RWPE2 (cell line): Measurements from ENCODE around the gene EP300.

Source experiments
- ATAC-seq: fragments of 200-7000 bp; cut with Tn5 transposase; 3 replicates; pipeline ENCODE4 v1.9.1; 2021; ENCODE audit warnings: low read depth
- DNase-seq: peaks from one replicate; pipeline ENCODE4 v3.0.0-alpha.2; 2020; ENCODE audit warnings: low spot score
- H3K27ac ChIP-seq: fragments of 450-650 bp; 2 replicates; pipeline ENCODE4 v1.5.1; 2017; ENCODE audit warnings: mild to moderate bottlenecking; ENCODE audit not compliant: poor library complexity, severe bottlenecking
- H3K27me3 ChIP-seq: fragments of 250-450 bp; sonication (Bioruptor Pico); 2 replicates; pipeline ENCODE4 v1.5.1; 2021; ENCODE audit warnings: mild to moderate bottlenecking, moderate library complexity; ENCODE audit not compliant: insufficient read depth, poor library complexity, severe bottlenecking
- H3K36me3 ChIP-seq: fragments of 250-450 bp; sonication (Bioruptor Pico); 2 replicates; pipeline ENCODE4 v1.5.1; 2020; ENCODE audit warnings: low read depth, mild to moderate bottlenecking, moderate library complexity
- H3K4me1 ChIP-seq: fragments of 250-450 bp; sonication (Bioruptor Pico); 2 replicates; pipeline ENCODE4 v1.5.1; 2021; ENCODE audit warnings: mild to moderate bottlenecking, moderate library complexity; ENCODE audit not compliant: insufficient read depth, poor library complexity, severe bottlenecking
- H3K4me3 ChIP-seq: fragments of 250-450 bp; sonication (Bioruptor Pico); 2 replicates; pipeline ENCODE4 v1.5.1; 2021; ENCODE audit warnings: mild to moderate bottlenecking, moderate library complexity; ENCODE audit not compliant: severe bottlenecking
- H3K9me3 ChIP-seq: fragments of 250-450 bp; sonication (Bioruptor Pico); 2 replicates; pipeline ENCODE4 v1.5.1; 2021; ENCODE audit warnings: mild to moderate bottlenecking, moderate library complexity; ENCODE audit not compliant: severe bottlenecking
- CTCF ChIP-seq: fragments of 450-650 bp; IDR thresholded peaks from one replicate; pipeline ENCODE4 v1.5.1; 2017; ENCODE audit warnings: mild to moderate bottlenecking, moderate library complexity; ENCODE audit not compliant: poor library complexity, severe bottlenecking

EP300 gene

DNA sequence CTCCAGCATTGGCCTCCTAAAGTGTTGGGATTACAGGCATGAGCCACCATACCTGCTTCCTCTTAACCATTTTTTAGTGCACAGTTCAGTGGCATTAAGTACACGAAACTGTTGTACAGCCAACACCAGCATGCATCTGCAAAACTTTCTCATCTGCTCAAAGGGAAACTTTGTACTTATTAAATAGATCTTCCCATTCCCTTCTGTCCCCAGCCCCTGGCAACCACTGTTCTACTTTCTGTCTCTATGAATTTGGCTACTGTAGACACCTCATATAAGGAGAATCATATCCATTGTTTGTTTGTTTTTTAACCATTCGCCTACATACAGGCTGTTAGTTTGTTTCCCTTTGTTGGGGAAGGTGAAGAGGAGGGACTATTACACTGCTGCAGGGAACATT, 6.5 kb upstream of the EP300 start:
- Histone ChIP-seq H3K27ac (no peak overlapping the region), H3K27me3 (no peaks in the 10 kb centered on the region), H3K9me3 (no peaks in the 10 kb centered on the region), H3K4me3 (no peak overlapping the region), H3K4me1 (no peaks in the 10 kb centered on the region), H3K36me3 (no peaks in the 10 kb centered on the region)
- TF ChIP-seq CTCF, result no peak
- ATAC-seq (no peak), DNase-seq (no peak)

DNA sequence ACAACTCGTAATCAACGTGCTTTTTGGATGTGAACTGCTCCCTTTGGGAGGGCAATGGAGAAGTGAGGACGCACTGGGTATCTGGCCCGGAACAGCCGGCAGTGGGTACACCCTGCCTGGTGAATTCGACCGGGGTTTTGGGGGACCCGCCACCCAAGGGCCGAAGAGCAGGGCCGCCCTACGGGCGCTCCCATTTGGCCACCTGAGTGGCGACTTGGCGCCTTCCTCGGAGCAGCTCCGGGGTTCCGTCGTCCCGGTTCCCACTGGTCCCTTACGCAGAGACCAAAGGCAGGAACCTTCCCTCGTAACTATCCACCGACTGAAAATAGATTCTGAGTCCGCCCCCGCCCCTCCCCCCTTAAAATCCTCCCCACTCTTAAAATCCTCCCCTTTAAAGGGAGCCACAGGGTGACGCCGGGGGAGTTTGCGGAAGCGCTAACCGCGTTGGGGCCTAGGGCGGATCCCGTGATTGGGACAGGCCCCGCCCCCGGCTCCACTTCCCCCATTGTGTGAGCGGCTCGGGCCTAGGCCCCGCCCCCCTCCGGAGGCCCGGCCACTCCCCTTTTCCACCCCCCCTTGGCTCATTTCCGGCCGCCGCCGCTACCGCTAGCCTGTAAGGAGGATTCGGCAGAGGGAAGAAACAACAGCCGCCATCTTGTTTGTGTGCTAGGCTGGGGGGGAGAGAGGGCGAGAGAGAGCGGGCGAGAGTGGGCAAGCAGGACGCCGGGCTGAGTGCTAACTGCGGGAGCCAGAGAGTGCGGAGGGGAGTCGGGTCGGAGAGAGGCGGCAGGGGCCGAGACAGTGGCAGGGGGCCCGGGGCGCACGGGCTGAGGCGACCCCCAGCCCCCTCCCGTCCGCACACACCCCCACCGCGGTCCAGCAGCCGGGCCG, 1.0 kb upstream of the EP300 start:
- H3K4me1 ChIP-seq, result peaks cover 10% of the 10 kb centered on the region
- no peaks in the 10 kb centered on the region for H3K9me3 ChIP-seq
- peak; percentile 96 for DNase-seq
- H3K27me3 ChIP-seq, result no peaks in the 10 kb centered on the region
- no peak for TF ChIP-seq CTCF
- H3K27ac ChIP-seq, result peak overlapping the region; percentile 95
- ATAC-seq, result peak; percentile 84
- H3K4me3 ChIP-seq, result peak overlapping the region; percentile 76
- peaks cover 23% of the 10 kb centered on the region; the same call in 1 of the 2 replicates for H3K36me3 ChIP-seq

GRCh38 chr22:41092847-41093411, 537 bp downstream of the EP300 start:
- H3K27ac ChIP-seq, result peak overlapping the region; percentile 95
- H3K36me3 ChIP-seq, result peaks cover 23% of the 10 kb centered on the region; the same call in 1 of the 2 replicates
- H3K27me3 ChIP-seq, result no peaks in the 10 kb centered on the region
- TF ChIP-seq CTCF, result no peak
- H3K4me1 ChIP-seq, result peaks cover 10% of the 10 kb centered on the region
- no peaks in the 10 kb centered on the region for H3K9me3 ChIP-seq
- peak overlapping the region; percentile 76 for H3K4me3 ChIP-seq
- DNase-seq (no peak), ATAC-seq (no peak)

GRCh38 chr22:41094041-41094593, 1.7 kb downstream of the EP300 start:
- Histone ChIP-seq H3K27me3 (no peaks in the 10 kb centered on the region), H3K4me3 (peak overlapping the region; percentile 76), H3K36me3 (peaks cover 23% of the 10 kb centered on the region; the same call in 1 of the 2 replicates), H3K27ac (no peak overlapping the region), H3K9me3 (no peaks in the 10 kb centered on the region), H3K4me1 (peaks cover 10% of the 10 kb centered on the region)
- ATAC-seq, result 0 out of 3 replicates have a peak, but pooled peaks have one; percentile 19
- no peak for TF ChIP-seq CTCF
- DNase-seq, result no peak
